ENCODE data around the gene NPB.

NPB gene

DNA sequence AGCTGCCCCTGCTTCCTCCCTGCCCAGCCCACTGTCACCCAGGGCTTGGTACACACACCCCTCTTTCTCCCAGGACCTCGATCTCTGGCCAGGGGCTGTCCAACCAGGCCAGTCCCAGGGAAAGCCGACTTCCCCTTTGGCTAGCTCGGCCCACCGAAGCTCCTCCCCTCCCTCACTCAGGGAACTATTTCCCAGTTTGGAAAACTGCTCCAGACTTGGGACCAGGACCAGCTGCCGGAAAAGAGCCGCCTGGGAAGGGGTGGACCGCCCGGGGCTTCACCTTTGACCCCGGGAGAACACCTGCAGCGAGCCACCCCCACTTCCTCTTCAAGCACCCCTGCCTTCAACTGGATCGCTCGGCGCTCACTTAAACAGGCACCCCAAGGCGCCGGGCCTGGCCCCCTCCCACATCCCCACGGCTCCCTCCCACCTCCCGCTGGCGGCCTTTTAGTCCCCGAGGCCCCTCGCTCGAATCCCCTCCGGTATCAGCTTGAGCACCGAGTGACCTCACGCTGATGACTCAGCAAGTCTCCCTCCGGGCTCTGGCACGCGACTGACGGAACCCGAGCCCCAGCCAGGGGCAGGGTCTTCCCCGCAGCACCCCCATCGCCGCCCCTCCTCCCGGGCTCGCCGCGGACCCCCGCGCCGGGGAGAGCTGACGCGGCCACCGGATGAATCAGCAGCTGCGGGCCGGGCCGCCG is 24.6 kb downstream of the NPB start:
- peak; percentile 86 for DNase-seq (ENCODE audit: low spot score)

GRCh38 chr17:81927152-81927652 is 25.2 kb downstream of the NPB start:
- no peak for DNase-seq (ENCODE audit: low spot score)

- DNase-seq (ENCODE audit: low spot score) = peak; percentile 96
Observed at GRCh38 chr17:81927653-81928543, 25.9 kb downstream of the NPB start, which contains the start of gene MAFG. Gene MAFG (minus strand): TSS chr17:81927735. CDS start chr17:81923185, 4,550 bp downstream.

DNA sequence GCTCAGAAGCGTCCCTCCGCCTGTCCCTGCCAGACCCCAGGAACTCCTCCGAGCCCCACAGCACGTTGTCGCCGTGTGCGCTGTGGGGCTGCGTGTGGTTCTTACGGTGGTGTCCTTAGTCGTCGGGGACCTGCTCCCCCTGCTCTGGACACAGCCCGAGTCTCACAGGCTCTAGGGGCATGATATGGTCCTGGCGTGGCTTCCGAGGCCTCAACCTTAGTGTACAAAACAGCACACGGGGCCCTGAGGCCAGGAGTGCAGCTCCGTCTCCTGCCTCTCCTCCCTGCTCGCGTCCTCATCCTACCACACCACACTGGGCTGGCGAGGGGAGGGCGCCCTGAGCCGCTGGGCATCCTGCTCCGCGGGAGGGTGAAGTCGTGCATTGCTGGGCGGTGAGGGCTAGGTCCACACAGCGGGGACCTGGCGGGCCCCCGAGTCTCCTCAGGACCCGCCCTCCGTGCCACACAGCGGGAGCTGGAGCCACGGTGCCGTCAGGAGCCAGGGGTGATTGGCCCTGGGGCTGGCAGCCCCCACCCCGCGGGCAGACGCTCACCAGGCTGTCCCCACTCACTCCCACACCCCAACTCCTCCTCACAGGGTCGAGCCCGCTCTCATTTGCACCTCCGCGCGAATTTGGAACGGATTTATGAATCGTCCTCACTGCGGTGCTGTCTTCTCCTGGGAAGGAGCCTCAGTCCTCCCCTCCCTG is 26.7 kb downstream of the NPB start:
- no peak for DNase-seq (ENCODE audit: low spot score)

DNA sequence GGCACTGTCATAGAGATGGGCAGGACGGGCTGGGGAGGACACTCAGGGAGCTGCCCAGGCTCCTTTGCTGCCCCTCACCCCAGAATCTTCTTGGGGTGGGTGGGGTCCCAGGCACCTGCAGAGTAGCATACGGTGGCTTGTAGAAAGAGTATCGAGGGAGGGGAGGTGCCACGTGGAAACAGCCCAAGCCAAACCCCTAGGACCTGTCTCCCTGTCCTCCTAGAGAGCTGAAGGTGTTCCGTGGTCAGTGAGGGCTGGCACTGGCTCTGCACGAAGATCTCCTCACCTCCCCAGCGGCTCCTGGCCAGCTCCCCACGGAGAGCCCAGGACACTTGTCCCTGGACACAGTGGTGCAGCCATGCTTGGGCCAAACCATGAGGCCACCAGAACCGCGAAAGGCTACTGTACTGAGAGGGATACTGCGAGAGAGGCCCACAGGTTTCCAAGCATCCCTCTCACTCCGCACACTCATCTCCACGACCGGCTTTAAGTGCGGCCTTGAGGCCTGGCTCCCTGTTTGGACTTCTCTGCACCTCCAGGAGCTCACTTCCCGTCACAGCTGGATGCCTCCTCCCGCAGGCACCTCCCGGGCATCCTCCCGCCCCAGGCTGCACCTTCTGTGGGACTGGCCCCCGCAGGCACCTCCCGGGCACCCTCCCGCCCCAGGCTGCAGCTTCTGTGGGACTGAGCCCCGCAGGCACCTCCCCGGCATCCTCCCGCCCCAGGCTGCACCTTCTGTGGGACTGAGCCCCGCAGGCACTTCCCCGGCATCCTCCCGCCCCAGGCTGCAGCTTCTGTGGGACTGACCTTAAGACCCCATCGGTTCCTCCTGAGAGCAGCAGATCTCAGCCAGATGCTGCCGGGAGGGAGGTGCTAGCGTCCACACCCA is 27.5 kb downstream of the NPB start:
- DNase-seq (ENCODE audit: low spot score) = no peak

DNA sequence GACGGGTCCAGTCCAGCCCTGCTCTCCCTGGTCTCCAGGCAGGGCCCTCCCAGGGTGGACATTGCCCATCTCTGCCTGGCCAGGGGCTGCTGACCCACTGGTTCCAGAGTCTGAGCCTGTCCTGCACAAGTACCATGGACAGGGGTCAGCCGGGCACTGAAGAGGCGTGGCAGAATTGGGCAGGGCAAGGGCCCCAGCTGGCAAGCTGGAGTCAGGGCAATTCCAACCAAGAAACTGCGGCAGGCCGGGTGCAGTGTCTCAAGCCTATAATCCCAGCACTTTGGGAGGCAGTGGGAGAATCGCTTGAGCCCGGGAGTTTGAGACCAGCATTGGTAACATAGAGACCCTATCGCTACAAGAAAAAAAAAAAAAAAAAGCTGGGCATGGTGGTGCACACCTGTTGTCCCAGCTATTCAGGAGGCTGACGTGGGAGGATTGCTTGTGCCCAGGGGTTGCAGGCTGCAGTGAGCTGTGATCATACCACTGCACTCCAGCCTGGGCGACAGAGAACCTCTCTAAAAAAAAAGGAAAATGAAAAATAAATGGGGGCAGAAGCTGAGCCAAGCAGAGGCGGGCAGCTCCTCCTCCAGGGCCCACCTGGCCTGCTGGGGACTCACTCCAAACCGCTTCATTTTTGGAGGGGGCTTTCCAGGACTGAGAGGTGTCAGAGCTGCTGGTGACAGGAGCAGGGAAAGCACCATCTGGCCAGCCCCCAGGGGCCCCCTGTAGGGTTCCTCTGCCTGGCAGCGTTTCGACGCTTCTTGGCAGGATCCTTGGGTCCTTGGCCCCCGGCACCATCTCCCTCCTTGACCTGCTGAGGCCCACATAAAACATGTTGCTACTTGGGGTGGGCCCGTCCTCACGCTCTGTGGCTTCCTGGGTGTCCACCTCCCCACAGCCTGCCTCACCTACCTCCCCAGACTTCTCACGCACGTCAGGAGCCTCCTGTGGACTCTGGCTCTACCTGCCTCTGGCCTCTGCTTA is 28.4 kb downstream of the NPB start:
- DNase-seq (ENCODE audit: low spot score) = no peak

GRCh38 chr17:81931189-81931556 is 29.1 kb downstream of the NPB start:
- DNase-seq (ENCODE audit: low spot score) = no peak

- no peak for DNase-seq (ENCODE audit: low spot score)
Observed at GRCh38 chr17:81931557-81932332, 29.7 kb downstream of the NPB start.

- DNase-seq (ENCODE audit: low spot score) = no peak
Observed at GRCh38 chr17:81932333-81932983, 30.4 kb downstream of the NPB start.

DNA sequence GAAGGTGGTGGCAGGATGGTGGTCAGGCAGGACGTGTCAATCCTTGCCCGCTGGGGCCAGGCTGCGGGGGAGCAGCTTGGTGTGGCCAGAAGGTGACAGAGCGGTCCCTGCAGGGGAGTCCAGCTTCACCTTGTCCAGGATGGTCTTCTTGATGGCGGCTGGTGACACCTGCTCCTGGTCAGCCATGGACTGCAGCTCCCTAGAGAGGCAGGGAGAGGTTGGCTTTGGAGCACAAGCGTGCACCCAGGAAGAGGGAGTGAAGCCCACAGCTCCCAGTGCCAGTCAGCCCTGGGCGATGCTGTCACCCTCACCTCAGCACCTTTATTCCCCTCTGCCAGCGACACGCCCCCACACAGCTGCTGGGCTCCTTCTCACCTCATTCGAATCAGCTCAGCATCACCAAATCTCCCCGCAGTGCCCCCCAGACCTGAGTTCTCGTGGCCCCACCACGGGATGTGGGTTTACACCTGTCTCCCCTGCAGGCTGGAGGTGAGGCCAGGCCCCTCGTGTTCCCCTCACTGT is 31.2 kb downstream of the NPB start:
- no peak for DNase-seq (ENCODE audit: low spot score)

DNA sequence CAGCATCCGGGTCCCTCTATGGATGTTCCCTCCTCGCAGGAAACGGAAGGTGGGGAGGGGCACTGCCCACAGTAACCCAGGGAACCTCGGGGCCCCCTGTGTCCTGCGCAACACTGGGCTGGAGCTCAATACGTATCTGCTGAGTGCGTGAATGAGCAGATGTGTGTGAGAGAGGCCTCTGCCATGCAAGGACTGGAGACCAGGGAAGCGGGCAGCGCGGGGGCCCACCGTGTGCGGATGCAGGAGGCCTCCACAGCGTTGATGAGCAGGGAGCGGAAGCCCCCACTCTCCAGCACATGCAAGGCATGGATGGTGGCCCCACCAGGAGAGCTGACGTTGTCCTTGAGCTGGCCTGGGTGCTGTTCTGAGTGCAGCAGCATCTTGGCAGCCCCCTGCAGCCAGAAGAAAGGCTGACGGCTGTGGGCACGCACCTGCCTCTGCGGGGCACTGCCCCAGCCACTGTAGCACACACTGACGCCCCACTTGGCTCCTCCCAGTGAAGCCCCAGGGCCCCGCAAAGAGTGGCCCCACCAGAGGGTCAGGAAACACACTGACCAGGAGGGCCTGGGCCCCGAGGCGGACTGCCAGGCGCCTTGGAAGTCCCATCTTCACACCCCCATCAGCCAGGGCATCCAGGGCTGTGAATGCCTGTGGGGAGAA is 32.2 kb downstream of the NPB start:
- no peak for DNase-seq (ENCODE audit: low spot score)

GRCh38 chr17:81934850-81935708 is 33.0 kb downstream of the NPB start:
- DNase-seq (ENCODE audit: low spot score) = no peak

GRCh38 chr17:81935709-81936084 is 33.7 kb downstream of the NPB start:
- DNase-seq (ENCODE audit: low spot score) = no peak

DNA sequence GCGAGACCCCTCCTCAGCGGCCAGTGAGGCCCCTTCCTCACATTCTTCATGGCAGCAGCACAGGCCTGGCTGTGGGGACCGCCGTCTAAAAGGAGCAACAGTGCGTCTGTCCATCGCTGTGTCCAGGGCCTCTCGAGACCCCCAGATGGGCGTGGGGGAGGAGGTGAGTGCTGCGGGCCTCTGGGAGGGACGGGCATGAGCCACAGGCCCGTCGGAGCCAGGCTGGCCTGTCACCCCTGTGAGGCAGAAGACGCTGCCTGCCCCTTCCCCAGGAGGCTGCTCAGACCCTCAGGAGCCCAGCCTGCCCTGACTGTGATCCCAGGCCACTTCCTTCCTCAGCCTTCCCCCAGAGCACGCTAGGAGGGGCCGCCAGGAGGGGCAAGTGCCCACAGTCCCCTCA is 37.2 kb downstream of the NPB start:
- DNase-seq (ENCODE audit: low spot score) = no peak

- DNase-seq (ENCODE audit: low spot score) = peak; percentile 42
Observed at GRCh38 chr17:81939881-81940385, 37.9 kb downstream of the NPB start.

DNA sequence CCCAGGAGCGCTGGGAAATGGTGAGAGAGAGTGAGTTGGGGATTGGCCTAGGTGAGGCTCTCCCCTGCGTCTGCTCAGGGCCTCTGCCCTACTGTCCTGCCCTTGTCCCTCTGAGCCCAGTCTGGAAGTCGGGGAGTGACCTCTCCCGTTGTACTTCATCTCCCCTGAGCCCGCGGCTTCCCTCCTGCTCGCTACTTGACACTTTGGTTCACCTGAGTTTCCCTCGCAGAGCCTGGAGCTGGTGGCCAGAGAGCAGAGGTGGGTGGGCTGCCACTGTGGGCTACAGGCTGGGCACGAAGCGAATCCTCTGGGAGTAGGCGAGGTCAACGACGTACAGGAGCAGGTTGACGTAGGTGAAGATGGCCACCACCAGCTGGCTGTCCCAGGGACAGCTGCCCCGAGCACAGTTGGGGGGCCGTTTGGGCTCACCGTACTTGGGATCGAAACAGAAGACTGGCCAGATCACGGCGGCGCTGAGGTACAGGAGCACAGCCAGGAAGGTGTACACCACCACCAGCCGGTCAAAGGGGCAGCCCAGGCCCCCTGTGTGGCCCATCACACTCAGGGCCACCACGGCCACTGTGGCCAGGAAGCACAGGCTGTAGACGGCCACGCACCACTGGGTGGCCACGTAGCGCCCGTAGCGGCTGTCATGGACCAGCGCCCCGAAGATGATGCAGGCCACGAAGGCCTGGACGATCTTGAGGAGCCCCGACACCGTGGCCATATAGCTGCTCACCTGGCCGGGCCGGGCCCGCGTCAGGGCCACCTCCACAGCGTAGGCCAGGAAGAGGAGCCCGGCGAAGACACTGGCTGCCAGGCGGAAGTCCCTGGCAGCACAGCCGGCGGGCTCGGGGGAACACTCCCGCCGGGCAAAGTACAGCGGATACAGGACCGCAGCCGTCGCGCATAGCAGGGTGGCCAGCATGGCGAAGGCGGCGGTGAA is 38.8 kb downstream of the NPB start:
- DNase-seq (ENCODE audit: low spot score) = no peak
